Measurements from ENCODE around the gene GPR55. TPM values are rescaled to one million over a fixed set of nuclear protein-coding genes. Genes with fewer than 3 reads are reported as not detected.
A peak's percentile ranks its signal among the peaks of the same experiment; 100 is the strongest.

The GPR55 gene
- total RNA-seq, 1 experiment from 2014 or later, result not detected

- no peaks in the 10 kb centered on the region for H3K79me2 ChIP-seq (ENCODE audit: insufficient read depth, low read length)
- peak overlapping the region in 1 of 3 experiments; percentile 40; a peak in 1 of 7 replicates for H3K27ac Mint-ChIP-seq
- peaks cover 0 to 11% (median 0%) of the 10 kb centered on the region in 3 experiments; a peak in 2 of 7 replicates for H3K36me3 Mint-ChIP-seq (ENCODE audit: insufficient read depth in 1 of 3, low read depth in 3 of 3)
- no peak overlapping the region for H3K23ac ChIP-seq (ENCODE audit: insufficient read length, low read depth, low read length)
- DNase-seq, result peak; percentile 63
- H3K18ac ChIP-seq (ENCODE audit: insufficient read length, low read depth, low read length), result peak overlapping the region; percentile 68
- H4K8ac ChIP-seq (replicated peaks; ENCODE audit: insufficient read length, low read depth, low read length), result no peak overlapping the region
- peaks cover 39% of the 10 kb centered on the region for H3K27me3 Mint-ChIP-seq (ENCODE audit: low read depth)
- no peak overlapping the region for H2AK5ac ChIP-seq (ENCODE audit: insufficient read length, low read length)
- peak overlapping the region; percentile 95 for H3K4me2 ChIP-seq (ENCODE audit: insufficient read depth, insufficient read length, low read length)
- TF ChIP-seq, protein P1, sequence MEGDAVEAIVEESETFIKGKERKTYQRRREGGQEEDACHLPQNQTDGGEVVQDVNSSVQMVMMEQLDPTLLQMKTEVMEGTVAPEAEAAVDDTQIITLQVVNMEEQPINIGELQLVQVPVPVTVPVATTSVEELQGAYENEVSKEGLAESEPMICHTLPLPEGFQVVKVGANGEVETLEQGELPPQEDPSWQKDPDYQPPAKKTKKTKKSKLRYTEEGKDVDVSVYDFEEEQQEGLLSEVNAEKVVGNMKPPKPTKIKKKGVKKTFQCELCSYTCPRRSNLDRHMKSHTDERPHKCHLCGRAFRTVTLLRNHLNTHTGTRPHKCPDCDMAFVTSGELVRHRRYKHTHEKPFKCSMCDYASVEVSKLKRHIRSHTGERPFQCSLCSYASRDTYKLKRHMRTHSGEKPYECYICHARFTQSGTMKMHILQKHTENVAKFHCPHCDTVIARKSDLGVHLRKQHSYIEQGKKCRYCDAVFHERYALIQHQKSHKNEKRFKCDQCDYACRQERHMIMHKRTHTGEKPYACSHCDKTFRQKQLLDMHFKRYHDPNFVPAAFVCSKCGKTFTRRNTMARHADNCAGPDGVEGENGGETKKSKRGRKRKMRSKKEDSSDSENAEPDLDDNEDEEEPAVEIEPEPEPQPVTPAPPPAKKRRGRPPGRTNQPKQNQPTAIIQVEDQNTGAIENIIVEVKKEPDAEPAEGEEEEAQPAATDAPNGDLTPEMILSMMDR (conservative IDR thresholded peaks at IDR 0.05), result no peak
- no peaks in the 10 kb centered on the region for H3K9me3 ChIP-seq (ENCODE audit: control insufficient read depth, low read depth, low read length)
- no peaks in the 10 kb centered on the region for H3K4me1 ChIP-seq (ENCODE audit: insufficient read depth, low read length)
- no peak overlapping the region for H4K5ac ChIP-seq (ENCODE audit: insufficient read length, low read depth, low read length)
- WGBS (ENCODE audit: extremely low coverage, insufficient read length, low lambda C conversion rate), result no CpG with 5 or more reads among the region's 43 CpGs
- H3K27ac ChIP-seq (ENCODE audit: insufficient read length, low read depth, low read length), result no peak overlapping the region
- no peak overlapping the region for H4K91ac ChIP-seq (ENCODE audit: insufficient read length, low read depth, low read length)
- H3K4me1 Mint-ChIP-seq, result peaks cover 20 to 29% of the 10 kb centered on the region in 2 experiments
- H3K56ac ChIP-seq (ENCODE audit: insufficient read length, low read depth, low read length), result no peak overlapping the region
- H3K4ac ChIP-seq (ENCODE audit: low read depth, low read length), result no peak overlapping the region
- no peak overlapping the region for H3T11ph ChIP-seq (ENCODE audit: low read length)
- H2AFZ ChIP-seq (ENCODE audit: low read length), result peak overlapping the region; percentile 90
- H2BK5ac ChIP-seq (ENCODE audit: insufficient read length, low read length), result no peak overlapping the region
- no peak overlapping the region for H2BK20ac ChIP-seq (ENCODE audit: low read depth, low read length, poor library complexity, severe bottlenecking)
- no peak overlapping the region for H2BK120ac ChIP-seq (ENCODE audit: low read depth, low read length, poor library complexity, severe bottlenecking)
- peak overlapping the region; percentile 55 for H3K9ac ChIP-seq (ENCODE audit: extremely low read depth, insufficient read length, low read length)
- H2BK12ac ChIP-seq (ENCODE audit: insufficient read length, low read depth, low read length), result no peak overlapping the region
- H3K23me2 ChIP-seq (ENCODE audit: insufficient read length, low read depth, low read length, poor library complexity, severe bottlenecking), result peaks cover 5% of the 10 kb centered on the region
- no peaks in the 10 kb centered on the region for H4K20me1 ChIP-seq (ENCODE audit: control insufficient read depth, insufficient read depth, insufficient read length)
- peak overlapping the region; percentile 65 to 77 for H3K4me3 Mint-ChIP-seq
- H3K79me1 ChIP-seq (ENCODE audit: insufficient read depth, low read depth, low read length, poor library complexity, severe bottlenecking), result no peaks in the 10 kb centered on the region
- peaks cover 2 to 3% of the 10 kb centered on the region in 2 experiments; a peak in 3 of 5 replicates for H3K9me3 Mint-ChIP-seq
- H3K27me3 ChIP-seq (ENCODE audit: insufficient read depth, low read length), result no peaks in the 10 kb centered on the region; the same call in 1 of the 2 replicates
- no peak overlapping the region for H2BK15ac ChIP-seq (ENCODE audit: low read depth, low read length)
- H3K14ac ChIP-seq (ENCODE audit: insufficient read depth, low read length), result peak overlapping the region; percentile 24; the same call in 1 of the 2 replicates
These were observed 32.0 kb upstream of the GPR55 start for GRCh38 chr2:230956827-230957755.
